ENCODE measurements around the gene GTPBP2.
"Not testable (repeated sequence)": the region's sequence is repeated elsewhere in the genome, so short reads cannot be mapped to it uniquely, and the experiment has no call there.

GTPBP2 gene

GRCh38 chr6:43657221-43657802, 28.2 kb upstream of the GTPBP2 start:
- no peak for DNase-seq (ENCODE audit: low spot score)

GRCh38 chr6:43652822-43653221, 23.8 kb upstream of the GTPBP2 start:
- DNase-seq (ENCODE audit: low spot score): not testable (repeated sequence)

GRCh38 chr6:43648248-43648647, 19.2 kb upstream of the GTPBP2 start:
- DNase-seq (ENCODE audit: low spot score): no peak

- no peak for DNase-seq (ENCODE audit: low spot score)
Observed at GRCh38 chr6:43647613-43648012, 18.5 kb upstream of the GTPBP2 start.

GRCh38 chr6:43645613-43645964, 16.5 kb upstream of the GTPBP2 start:
- DNase-seq (ENCODE audit: low spot score): no peak

GRCh38 chr6:43644940-43645612, 16.0 kb upstream of the GTPBP2 start, which contains the start of gene RSPH9:
Gene RSPH9, plus strand, starts transcription at chr6:43645036. Its CDS starts 63 bp downstream, at chr6:43645099.
- DNase-seq (ENCODE audit: low spot score): peak; percentile 66

GRCh38 chr6:43639984-43640800, 11.1 kb upstream of the GTPBP2 start:
- DNase-seq (ENCODE audit: low spot score): no peak

GRCh38 chr6:43636308-43636659, 7.2 kb upstream of the GTPBP2 start:
- DNase-seq (ENCODE audit: low spot score): no peak

GRCh38 chr6:43635387-43636307, 6.6 kb upstream of the GTPBP2 start, which contains the start of gene MAD2L1BP:
Gene MAD2L1BP, plus strand, starts transcription at chr6:43635840. Its CDS starts 36 bp downstream, at chr6:43635876.
- DNase-seq (ENCODE audit: low spot score): peak; percentile 79

- no peak for DNase-seq (ENCODE audit: low spot score)
Observed at GRCh38 chr6:43634702-43635303, 5.7 kb upstream of the GTPBP2 start.

GRCh38 chr6:43633002-43633401, 3.9 kb upstream of the GTPBP2 start:
- not testable (repeated sequence) for DNase-seq (ENCODE audit: low spot score)

- DNase-seq (ENCODE audit: low spot score): no peak
Observed at GRCh38 chr6:43630980-43631619, 2.0 kb upstream of the GTPBP2 start.

- DNase-seq (ENCODE audit: low spot score): peak; percentile 97
Observed at GRCh38 chr6:43629505-43630300, 639 bp upstream of the GTPBP2 start.

- peak; percentile 44 for DNase-seq (ENCODE audit: low spot score)
Observed at GRCh38 chr6:43628393-43629103, 516 bp downstream of the GTPBP2 start.

- DNase-seq (ENCODE audit: low spot score): peak; percentile 89
Observed at GRCh38 chr6:43627008-43627825, 1.8 kb downstream of the GTPBP2 start.

- no peak for DNase-seq (ENCODE audit: low spot score)
Observed at GRCh38 chr6:43625393-43625992, 3.6 kb downstream of the GTPBP2 start.

- no peak for DNase-seq (ENCODE audit: low spot score)
Observed at GRCh38 chr6:43624786-43625288, 4.2 kb downstream of the GTPBP2 start.

Measured in AG08396 (cell line).